HCT116 (cell line): ENCODE data around the gene SRP68. TPM values are rescaled to one million over a fixed set of nuclear protein-coding genes. Genes with fewer than 3 reads are reported as not detected.

Experiments used
- ATAC-seq: fragments of 200-7000 bp; cut with Tn5 transposase; 2 replicates; pipeline ENCODE4 v1.9.1; 2020; ENCODE audit warnings: mild to moderate bottlenecking, moderate library complexity
- BruUV-seq: library from RNA; stranded (reverse); fragments of 400-500 nt; replicated peaks from 2 replicates; lab custom pipeline; 2021; lab: Mats Ljungman, UMichigan
- CTCF ChIA-PET: fragments of 300-600 bp; sonication (Branson Sonifier 250); formaldehyde crosslinking; loops from one replicate; lab custom pipeline; 2021; ENCODE audit warnings: antibody characterized with exemption; lab: Charles Lee
- POLR2A ChIA-PET: fragments of 300-600, 350-600 bp; sonication (Branson Sonifier 250); formaldehyde crosslinking; loops from one replicate; lab custom pipeline; 2021; ENCODE audit warnings: antibody characterized with exemption; lab: Charles Lee
- RAD21 ChIA-PET, 2 experiments: fragments of 300-600 bp; sonication (Branson Sonifier 250); formaldehyde crosslinking; loops; one replicate each; lab custom pipeline; 2023; ENCODE audit warnings: low total read pairs in 2 of 2; ENCODE audit not compliant: uncharacterized antibody in 2 of 2, unreplicated experiment in 2 of 2, low non-redundant PET in 1 of 2; lab: Charles Lee
- DNase-seq: peaks from one replicate; pipeline ENCODE4 v3.0.0-alpha.2; 2010; ENCODE audit warnings: low read depth, low spot score
- H2AFZ ChIP-seq: fragments of 200-600 bp; shearing (Covaris generic), sonication (generic); 2 replicates; pipeline ENCODE4 v1.6.1; 2017; ENCODE audit warnings: low read depth, mixed run types, mixed read lengths, antibody characterized with exemption, low read length; ENCODE audit not compliant: poor library complexity, severe bottlenecking
- H3K27ac ChIP-seq: 2 replicates; pipeline ENCODE4 v1.5.1; 2012; ENCODE audit warnings: low read depth, low read length
- H3K27me3 ChIP-seq: fragments of 200-600 bp; sonication (generic); 2 replicates; pipeline ENCODE4 v1.6.1; 2016; ENCODE audit warnings: mixed run types, low read length, mixed read lengths; ENCODE audit not compliant: insufficient read depth
- H3K36me3 ChIP-seq, 2 experiments: fragments of 200-500 bp in 1 of 2; fragments of 200-600 bp in 1 of 2; sonication (Bioruptor generic) in 1 of 2; sonication (generic) in 1 of 2; 2 replicates each; pipeline versions ENCODE4 v1.5.1 to v1.6.1; 2014 to 2016; ENCODE audit warnings: low read length in 2 of 2, inconsistent platforms in 1 of 2, mixed read lengths in 1 of 2, mixed run types in 1 of 2; ENCODE audit not compliant: insufficient read depth in 2 of 2, control insufficient read depth in 1 of 2
- H3K4me1 ChIP-seq, 2 experiments: fragments of 200-600 bp in 1 of 2; sonication (generic) in 1 of 2; 2 replicates each; pipeline versions ENCODE4 v1.5.1 to v1.6.1; 2012 to 2017; ENCODE audit warnings: low read length in 2 of 2, inconsistent platforms in 1 of 2, mild to moderate bottlenecking in 1 of 2, mixed read lengths in 1 of 2, mixed run types in 1 of 2, moderate library complexity in 1 of 2; ENCODE audit not compliant: insufficient read depth in 2 of 2, control insufficient read depth in 1 of 2
- H3K4me2 ChIP-seq: fragments of 200-600 bp; sonication (generic); 2 replicates; pipeline ENCODE4 v1.6.1; 2017; ENCODE audit warnings: mixed run types, low read length, mixed read lengths
- H3K4me3 ChIP-seq, 2 experiments: fragments of 200-600 bp in 1 of 2; sonication (generic) in 1 of 2; replicated peaks in 1 of 2; 2 replicates each; pipeline ENCODE4 v1.5.1; 2011 to 2016; ENCODE audit warnings: low read length in 2 of 2, control low read depth in 1 of 2, low read depth in 1 of 2, mild to moderate bottlenecking in 1 of 2, mixed read lengths in 1 of 2, mixed run types in 1 of 2
- H3K79me2 ChIP-seq: fragments of 200-600 bp; sonication (generic); 2 replicates; pipeline ENCODE4 v1.6.1; 2017; ENCODE audit warnings: mild to moderate bottlenecking, mixed run types, low read length, moderate library complexity, mixed read lengths; ENCODE audit not compliant: insufficient read depth
- H3K9ac ChIP-seq: fragments of 200-600 bp; sonication (generic); 2 replicates; pipeline ENCODE4 v1.6.1; 2016; ENCODE audit warnings: low read length, mixed read lengths
- H3K9me2 ChIP-seq: fragments of 200-600 bp; sonication (generic), shearing (Covaris generic); 2 replicates; pipeline ENCODE4 v1.6.1; 2017; ENCODE audit warnings: mixed run types, mild to moderate bottlenecking, moderate library complexity; ENCODE audit not compliant: insufficient read depth
- H3K9me3 ChIP-seq, 2 experiments: fragments of 200-500 bp in 1 of 2; fragments of 200-600 bp in 1 of 2; sonication (Bioruptor generic) in 1 of 2; sonication (generic) in 1 of 2; 2 replicates each; pipeline ENCODE4 v1.6.1; 2014 to 2017; ENCODE audit warnings: low read length in 2 of 2, mixed read lengths in 2 of 2, inconsistent platforms in 1 of 2, low read depth in 1 of 2, mild to moderate bottlenecking in 1 of 2, mixed run types in 1 of 2, moderate library complexity in 1 of 2; ENCODE audit not compliant: control insufficient read depth in 1 of 2, insufficient read depth in 1 of 2
- H4K20me1 ChIP-seq: fragments of 200-600 bp; sonication (generic), shearing (Covaris generic); 2 replicates; pipeline ENCODE4 v1.6.1; 2017; ENCODE audit warnings: mixed run types, mild to moderate bottlenecking, moderate library complexity; ENCODE audit not compliant: insufficient read depth
- CBX3 ChIP-seq: IDR thresholded peaks from 2 replicates; pipeline ENCODE4 v1.6.1; 2012; ENCODE audit warnings: low read depth
- CEBPB ChIP-seq: IDR thresholded peaks from 2 replicates; pipeline ENCODE4 v1.6.1; 2012; ENCODE audit warnings: low read depth
- SIN3A ChIP-seq: IDR thresholded peaks from 2 replicates; pipeline ENCODE4 v1.6.1; 2012; ENCODE audit warnings: low read depth
- SRF ChIP-seq: IDR thresholded peaks from 2 replicates; pipeline ENCODE4 v1.6.1; 2012; ENCODE audit warnings: low read depth
- YY1 ChIP-seq: IDR thresholded peaks from 2 replicates; pipeline ENCODE4 v1.6.1; 2011; ENCODE audit warnings: low read length, low read depth, moderate library complexity, mild to moderate bottlenecking; ENCODE audit not compliant: insufficient replicate concordance; ENCODE audit errors: extremely low read depth
- intact Hi-C: fragments of 100-400 bp; cut with micrococcal nuclease; formaldehyde crosslinking; loops from 2 replicates; pipeline ENCODE4 v1.10.0; 2022
- total RNA-seq: library from RNA; stranded (reverse); gene quantifications from one replicate; pipeline ENCODE4 v1.2.1, GENCODE V29; 2021; ENCODE audit not compliant: unreplicated experiment

Gene SRP68
- total RNA-seq, 1 experiment from 2014 or later = 152 TPM

DNA sequence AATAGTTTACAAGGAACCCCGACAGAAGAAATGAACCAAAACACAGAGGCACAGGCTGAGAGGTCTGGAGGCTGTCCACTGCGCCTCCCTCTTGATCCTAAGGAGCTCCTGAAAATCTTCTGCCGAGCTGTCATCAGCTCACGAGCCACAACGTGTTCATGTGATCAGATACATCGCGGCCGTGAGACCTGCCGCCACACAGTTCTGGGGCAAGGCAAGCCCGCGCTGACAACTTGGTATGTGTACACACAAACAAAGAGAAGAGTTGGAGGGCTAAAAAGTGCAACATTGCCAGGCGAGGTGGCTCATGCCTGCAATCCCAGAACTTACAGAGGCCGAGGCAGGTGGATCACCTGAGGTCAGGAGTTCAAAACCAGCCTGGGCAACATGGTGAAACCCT is 23.6 kb upstream of the SRP68 start:
- Histone ChIP-seq H3K4me2 (peak overlapping the region; percentile 31), H3K9ac (no peak overlapping the region), H3K9me3 (no peaks in the 10 kb centered on the region), H3K27ac (peak overlapping the region; percentile 63; the same call in 1 of the 2 replicates), H3K4me1 (peaks cover 13 to 21% of the 10 kb centered on the region in 2 experiments), H3K4me3 (no peak overlapping the region), H2AFZ (no peak overlapping the region), H4K20me1 (no peaks in the 10 kb centered on the region), H3K27me3 (no peaks in the 10 kb centered on the region), H3K36me3 (peaks cover 27 to 44% of the 10 kb centered on the region in 2 experiments), H3K9me2 (no peaks in the 10 kb centered on the region), H3K79me2 (no peaks in the 10 kb centered on the region; the same call in 1 of the 2 replicates)
- BruUV-seq = no TSS peak
- ChIA-PET CTCF (interaction anchor here (0.8 to 1.2 kb wide), 2 partner anchors 11 to 82 kb away, joined by 3 to 4 read pairs; no protein-coding TSS in a partner anchor), POLR2A (no interaction called here), RAD21 (no interaction called here)
- ATAC-seq (no peak), DNase-seq (no peak)
- TF ChIP-seq SIN3A (no peak), CBX3 (no peak), SRF (no peak)
- intact Hi-C loops = no loop called here

DNA sequence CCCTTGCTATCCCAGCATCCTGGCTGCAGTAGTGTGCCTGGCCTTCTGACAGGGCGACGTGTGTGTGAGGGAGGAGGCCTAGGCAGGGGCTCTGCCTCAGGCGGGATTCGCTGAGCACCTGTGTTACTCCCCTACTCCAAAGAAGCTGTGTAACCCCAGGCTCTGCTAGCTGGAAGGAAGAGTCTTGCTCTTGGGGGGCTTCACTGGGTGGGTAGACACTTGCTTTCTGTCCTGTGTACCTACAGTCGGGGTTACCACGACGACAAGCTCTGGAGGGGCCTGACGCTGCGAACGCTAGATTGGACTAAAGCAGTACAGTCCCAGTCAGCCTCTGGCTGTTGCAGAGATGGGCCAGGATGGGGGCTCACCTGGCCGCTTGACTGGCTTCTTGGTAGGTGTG is 21.7 kb upstream of the SRP68 start:
- no peak for DNase-seq
- no peaks in the 10 kb centered on the region for H3K27me3 ChIP-seq
- H3K36me3 ChIP-seq = peaks cover 24 to 40% of the 10 kb centered on the region in 2 experiments
- POLR2A ChIA-PET = interaction anchor here (2.4 kb wide), 1 partner anchor 10 kb away, joined by 10 read pairs; the partner anchor contains the start of gene EXOC7
- ATAC-seq = no peak
- no peaks in the 10 kb centered on the region for H3K9me2 ChIP-seq
- H3K4me3 ChIP-seq = no peak overlapping the region
- CTCF ChIA-PET = no interaction called here
- H3K4me2 ChIP-seq = peak overlapping the region; percentile 31; the same call in 1 of the 2 replicates
- no peak overlapping the region for H3K9ac ChIP-seq
- H3K9me3 ChIP-seq = no peaks in the 10 kb centered on the region
- TF ChIP-seq CEBPB (no peak), YY1 (no peak)
- TF ChIP-seq, all 23 proteins: peak for 0
- H3K27ac ChIP-seq = no peak overlapping the region
- peaks cover 13 to 21% of the 10 kb centered on the region in 2 experiments for H3K4me1 ChIP-seq
- no peaks in the 10 kb centered on the region for H4K20me1 ChIP-seq
- intact Hi-C loops = no loop called here
- H3K79me2 ChIP-seq = no peaks in the 10 kb centered on the region; the same call in 1 of the 2 replicates
- RAD21 ChIA-PET = no interaction called here
- BruUV-seq = no TSS peak
- no peak overlapping the region for H2AFZ ChIP-seq
